Stimulated activated CD4-positive, alpha-beta T cell treated with anti-CD3 and anti-CD28 coated beads, Interleukin-1b, Interleukin-23, amount 100 ng/mL, for 48 hours (primary cell): ENCODE data around the gene B4GALNT1.
"Not testable (repeated sequence)": the region's sequence is repeated elsewhere in the genome, so short reads cannot be mapped to it uniquely, and the experiment has no call there.

ENCODE experiments used
- DNase-seq: peaks from one replicate; pipeline ENCODE4 v3.0.0-alpha.2; 2020

The B4GALNT1 gene

DNA sequence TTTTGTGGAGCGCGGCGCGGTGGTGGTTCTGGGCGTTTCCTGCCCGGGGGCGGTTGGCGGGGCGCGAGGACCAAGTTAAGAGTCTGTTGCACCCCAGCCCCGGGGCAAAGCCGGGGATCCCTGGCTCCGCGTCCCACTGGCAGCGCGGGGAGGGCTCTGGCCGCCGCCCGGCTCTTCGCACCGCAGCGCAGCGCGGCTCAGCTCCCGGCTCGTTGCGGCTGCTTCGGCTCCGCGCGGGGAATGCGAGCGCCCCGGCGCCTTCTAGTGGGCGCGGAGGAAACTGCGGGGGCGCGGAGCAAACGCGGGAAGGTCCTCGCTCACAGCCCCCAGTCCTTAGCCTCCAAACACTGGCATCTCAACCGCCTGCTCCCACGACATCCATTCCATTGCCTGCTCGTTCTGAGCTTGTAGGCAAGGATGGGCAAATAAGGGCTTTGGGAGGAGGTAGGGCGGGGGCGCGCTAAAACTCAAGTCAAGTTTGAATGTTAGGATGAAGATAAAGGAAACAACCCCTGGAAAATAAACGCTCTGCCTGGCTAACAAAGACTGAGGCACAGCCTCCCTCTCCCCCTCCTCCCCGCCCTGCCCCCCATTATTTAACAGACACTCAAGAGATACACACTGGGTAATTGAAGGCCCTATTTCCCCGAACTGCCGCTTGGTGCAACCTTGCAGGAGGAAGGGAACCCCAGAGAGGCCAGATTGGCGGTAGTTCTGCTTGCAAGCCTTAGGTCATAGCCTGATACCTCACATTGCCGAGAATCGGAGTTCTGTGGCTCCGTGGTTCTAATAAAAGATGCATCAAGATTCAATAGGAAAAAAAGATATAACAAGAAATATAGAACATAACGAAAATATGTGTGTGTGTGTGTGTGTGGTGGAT, at the start of gene B4GALNT1:
B4GALNT1 (minus strand) TSS at position 244 of the 883 bp plus-strand sequence. CDS start 1,069 bp downstream, outside the sequence.
- peak; percentile 57 for DNase-seq

- no peak for DNase-seq
Observed at GRCh38 chr12:57679697-57680096, 46.7 kb upstream of the B4GALNT1 start.

DNA sequence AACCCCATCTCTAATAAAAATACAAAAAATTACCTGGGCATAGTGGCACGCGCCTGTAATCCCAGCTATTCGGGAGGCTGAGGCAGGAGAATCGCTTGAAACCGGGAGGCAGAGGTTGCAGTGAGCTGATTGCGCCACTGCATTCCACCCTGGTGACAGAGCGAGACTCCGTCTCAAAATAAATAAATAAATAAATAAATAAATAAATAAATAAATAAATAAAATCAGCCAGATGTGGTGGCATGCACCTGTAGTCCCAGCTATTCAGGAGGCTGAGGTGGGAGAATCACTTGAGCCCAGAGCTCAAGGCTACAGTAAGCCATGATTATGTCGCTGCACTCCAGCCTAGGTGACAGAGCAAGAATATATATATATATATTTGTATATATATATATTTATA, 44.9 kb upstream of the B4GALNT1 start:
- DNase-seq, result not testable (repeated sequence)

GRCh38 chr12:57674691-57675090, 41.7 kb upstream of the B4GALNT1 start:
- DNase-seq, result no peak

GRCh38 chr12:57672801-57673200, 39.8 kb upstream of the B4GALNT1 start:
- no peak for DNase-seq

GRCh38 chr12:57671811-57672210, 38.8 kb upstream of the B4GALNT1 start:
- not testable (repeated sequence) for DNase-seq

GRCh38 chr12:57669691-57670090, 36.7 kb upstream of the B4GALNT1 start:
- DNase-seq, result not testable (repeated sequence)

DNA sequence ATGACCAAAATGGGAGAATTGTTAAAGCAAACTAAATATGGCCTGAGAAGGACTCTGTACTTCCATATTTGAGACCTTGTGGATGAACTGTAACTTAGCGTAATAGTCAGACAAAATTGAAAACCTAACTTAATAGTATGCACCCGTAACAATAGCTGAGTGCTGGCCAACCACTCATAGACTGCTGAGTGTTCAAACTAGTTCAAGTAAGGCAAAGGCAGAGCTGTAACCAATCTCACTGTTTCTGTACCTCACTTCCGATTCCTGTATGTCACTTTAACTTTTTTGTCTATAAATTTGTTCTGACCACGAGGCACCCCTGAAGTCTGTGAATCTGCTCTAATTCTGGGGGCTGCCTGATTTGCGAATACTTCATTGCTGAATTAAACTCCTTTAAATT, 33.9 kb upstream of the B4GALNT1 start:
- DNase-seq, result no peak

- not testable (repeated sequence) for DNase-seq
Observed at GRCh38 chr12:57665066-57665820, 32.2 kb upstream of the B4GALNT1 start.

DNA sequence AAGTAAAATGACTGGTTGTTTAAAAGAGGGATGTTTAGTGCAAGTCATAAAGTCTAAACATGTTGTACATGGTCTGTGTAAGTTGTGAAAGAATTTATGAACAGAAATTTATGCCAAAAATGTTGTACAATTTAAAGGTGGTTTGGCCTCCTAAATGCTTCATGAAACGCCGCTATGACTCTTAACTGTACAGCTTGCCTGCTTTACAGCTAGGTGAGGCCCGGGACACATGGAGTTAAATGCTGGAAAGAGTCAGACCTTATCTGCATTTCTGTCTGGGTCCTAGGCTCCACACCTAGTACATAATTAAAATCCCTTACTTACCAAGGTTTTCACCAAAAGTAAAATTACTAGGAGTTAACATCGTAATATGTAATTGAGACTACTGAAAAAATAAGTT, 28.4 kb upstream of the B4GALNT1 start:
- DNase-seq, result no peak

DNA sequence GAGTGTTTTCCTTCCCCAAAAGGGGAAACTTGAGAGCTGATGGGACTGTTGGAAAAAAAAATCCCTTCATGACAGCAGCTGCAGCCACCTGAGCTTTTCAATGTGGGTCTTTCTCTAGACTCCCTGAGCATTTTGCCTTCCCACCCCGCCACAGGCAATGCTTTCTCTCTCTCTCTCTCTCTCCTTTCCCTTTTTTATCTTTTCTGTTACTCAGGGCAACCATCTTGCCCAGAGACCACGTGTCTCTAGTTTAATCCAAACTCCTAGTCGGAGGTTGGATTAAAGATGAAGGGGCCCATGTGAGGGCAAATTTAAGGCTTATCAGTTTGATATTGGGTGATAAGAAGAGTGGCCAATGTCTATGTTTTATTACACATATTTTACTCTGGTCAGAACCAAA, 25.9 kb upstream of the B4GALNT1 start:
- no peak for DNase-seq

DNA sequence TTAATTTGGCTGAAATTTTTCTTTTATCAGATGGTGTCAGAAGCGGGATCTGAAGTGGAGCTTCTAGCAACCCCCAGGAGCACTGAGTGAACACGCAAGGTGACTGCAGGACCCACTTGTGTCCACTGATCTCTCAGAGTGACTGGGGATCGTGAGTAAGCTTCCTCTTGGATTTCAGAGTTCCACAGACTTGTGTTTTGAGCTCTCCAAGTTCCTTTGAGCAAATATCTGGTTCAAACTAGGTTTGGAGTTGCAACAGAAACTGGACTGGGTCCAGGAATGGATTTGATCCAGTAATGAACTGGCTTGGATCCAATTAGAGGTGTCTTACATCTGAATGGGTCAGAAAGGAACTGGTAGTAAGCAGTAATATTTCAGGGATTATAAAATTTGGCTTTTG, 24.7 kb upstream of the B4GALNT1 start:
- no peak for DNase-seq

- not testable (repeated sequence) for DNase-seq
Observed at GRCh38 chr12:57656408-57656807, 23.4 kb upstream of the B4GALNT1 start.

DNA sequence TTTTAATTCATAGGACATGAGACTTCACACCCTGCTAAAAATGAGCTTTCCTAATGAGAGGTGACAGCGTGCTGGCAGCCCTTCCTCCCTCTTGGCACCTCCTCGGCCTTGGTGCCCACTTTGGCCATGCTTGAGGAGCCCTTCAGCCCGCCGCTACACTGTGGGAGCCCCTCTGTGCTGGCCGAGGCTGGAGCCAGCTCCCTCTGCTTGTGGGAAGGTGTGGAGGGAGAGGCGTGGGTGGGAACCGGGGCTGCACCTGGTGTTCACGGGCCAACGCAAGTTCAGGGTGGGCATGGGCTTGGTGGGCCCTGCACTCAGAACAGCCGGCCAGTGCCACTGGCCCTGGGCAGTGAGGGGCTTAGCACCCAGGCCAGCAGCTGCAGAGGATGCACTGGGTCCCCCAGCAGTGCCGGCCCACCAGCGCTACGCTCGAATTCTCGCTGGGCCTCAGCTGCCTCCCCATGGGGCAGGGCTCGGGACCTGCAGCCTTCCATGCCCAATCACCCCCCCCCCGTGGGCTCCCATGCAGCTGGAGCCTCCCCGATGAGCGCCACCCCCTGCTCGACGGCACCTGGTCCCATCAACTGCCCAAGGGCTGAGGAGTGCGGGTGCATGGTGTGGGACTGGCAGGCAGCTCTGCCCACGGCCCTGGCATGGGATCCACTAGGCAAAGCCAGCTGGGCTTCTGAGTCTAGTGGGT, 22.7 kb upstream of the B4GALNT1 start:
- DNase-seq, result no peak

GRCh38 chr12:57654042-57654441, 21.0 kb upstream of the B4GALNT1 start:
- DNase-seq, result no peak

- not testable (repeated sequence) for DNase-seq
Observed at GRCh38 chr12:57646659-57647049, 13.7 kb upstream of the B4GALNT1 start.

DNA sequence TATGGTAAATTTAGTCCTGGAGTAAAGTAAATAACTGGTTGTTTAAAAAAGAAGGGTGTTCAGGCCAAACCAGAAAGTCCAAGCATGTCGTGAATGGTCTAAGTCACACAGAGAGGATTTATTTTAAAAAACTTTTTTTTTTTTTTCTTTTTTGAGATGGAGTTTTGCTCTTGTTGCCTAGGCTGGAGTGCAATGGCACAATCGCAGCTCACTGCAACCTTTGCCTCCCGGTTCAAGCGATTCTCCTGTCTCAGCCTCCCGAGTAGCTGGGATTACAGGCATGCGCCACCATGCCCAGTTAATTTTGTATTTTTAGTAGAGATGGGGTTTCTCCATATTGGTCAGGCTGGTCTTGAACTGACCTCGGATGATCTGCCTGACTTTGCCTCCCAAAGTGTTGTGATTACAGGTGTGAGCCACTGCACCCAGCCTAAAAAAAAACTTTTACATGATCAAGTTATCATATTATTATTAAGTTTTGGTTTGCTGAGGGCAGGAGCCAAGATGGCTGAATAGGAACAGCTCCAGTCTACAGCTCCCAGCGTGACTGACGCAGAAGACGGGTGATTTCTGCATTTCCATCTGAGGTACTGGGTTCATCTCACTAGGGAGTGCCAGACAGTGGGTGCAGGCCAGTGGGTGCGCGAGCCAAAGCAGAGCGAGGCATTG, 13.1 kb upstream of the B4GALNT1 start:
- not testable (repeated sequence) for DNase-seq

DNA sequence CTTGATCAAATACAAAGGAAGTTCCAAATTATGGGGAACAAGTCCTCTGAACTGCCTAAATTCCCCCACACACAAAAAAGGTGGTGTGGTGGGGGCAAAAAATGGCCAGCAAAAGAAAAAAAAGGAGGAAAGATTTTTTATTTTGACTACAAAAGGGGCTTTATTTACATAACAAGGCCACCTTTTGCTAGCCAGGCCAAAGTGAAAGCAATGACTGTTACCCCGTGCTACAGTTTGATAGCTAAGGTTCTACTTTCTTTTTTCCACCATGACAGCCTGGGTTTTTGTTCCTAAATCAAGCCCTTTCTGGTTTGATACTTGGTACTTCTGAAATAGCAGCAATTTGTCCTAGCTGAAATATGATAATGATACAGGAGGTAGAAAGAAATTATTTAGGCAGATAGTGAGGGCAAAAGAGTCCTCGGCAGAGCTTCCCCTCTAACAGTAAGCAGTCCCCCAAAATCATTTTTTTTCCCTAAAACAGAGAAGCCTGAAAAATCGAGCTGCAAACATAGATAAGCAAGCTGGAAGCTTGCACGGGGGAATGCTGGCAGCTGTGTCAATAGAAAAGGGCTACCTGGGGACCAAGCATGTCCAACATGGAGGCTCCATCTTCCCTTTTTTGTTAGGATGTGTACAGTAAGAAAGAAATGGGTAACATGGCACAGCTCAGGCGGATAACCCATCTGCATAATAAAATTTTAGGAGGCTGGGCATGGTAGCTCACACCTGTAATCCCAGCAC, 8.9 kb upstream of the B4GALNT1 start:
- no peak for DNase-seq

DNA sequence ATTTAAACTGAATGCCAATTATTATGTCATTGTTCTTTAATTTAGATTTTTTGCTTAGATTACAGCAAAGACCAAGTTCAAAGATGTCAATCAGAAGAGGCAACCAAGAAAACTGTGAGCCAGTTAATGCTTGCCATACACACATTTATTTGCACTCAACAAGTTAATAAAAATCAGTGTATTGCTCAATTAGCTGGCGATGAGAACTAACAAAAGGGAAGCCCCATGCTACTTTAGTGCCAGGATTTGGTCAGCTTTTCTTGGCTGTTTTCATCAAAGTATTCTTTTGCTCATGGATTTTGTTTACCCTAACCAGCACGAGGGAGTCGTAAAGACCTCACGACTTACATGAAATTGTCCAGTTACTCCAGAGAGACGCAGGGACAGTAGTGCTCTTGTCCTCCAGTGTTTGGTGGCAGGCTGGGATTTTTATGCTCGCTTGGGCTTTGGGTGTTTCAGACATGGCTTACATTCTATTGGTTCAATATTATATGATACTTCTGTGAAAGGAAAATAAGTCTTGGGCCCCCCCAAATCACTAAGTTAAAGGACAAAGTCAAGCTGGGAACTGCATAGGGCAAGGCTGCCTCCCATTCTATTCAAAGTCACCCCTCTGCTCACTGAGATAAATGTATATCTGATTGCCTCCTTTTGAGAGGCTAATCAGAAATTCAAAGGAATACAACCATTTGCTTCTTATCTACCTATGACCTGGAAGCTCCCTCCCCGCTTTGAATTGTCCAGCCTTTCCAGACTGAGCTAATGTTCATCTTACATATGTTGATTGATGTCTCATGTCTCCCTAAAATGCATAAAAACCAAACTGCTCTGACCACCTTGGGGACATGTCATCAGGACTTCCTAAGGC, 7.4 kb upstream of the B4GALNT1 start:
- no peak for DNase-seq

DNA sequence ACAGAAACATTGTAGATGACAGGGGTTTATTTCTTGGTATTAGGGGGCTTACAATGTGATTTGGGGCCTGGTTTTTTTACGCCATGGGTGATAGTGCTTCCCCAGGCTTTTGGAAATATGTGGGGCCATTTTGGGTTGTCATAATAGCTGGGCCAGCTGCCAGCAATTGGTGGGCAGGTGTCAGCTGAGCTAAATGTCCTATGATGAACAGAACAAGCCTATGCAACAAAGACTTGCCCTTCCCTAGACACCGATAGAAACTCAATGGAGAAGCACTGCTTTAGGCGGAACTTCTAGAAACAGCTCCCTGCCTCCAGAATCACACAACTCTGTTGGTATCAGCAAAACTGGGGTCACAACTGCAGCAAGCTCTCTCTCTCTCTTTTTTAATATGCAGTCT, 5.1 kb upstream of the B4GALNT1 start:
- no peak for DNase-seq

DNA sequence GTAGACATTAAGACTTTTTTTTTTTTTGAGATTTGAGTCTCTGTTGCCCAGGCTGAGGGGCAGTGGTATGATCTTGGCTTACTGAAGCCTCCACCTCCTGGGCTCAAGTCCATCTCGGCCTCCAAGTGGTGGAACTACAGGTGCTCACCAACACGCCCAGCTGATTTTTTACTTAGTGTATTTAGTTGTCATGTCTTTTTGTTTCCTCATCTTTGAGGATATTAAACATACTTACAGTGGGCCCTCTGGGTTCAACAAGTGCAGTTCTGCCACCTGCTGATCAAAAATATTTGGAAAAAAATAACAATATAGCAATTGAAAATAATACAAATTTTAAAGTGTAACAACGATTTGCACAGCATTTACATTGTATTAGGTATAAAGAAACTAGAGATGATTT, 4.4 kb upstream of the B4GALNT1 start:
- DNase-seq, result no peak
